ENCODE data around the gene MILR1. TPM values are rescaled to one million over a fixed set of nuclear protein-coding genes. Genes with fewer than 3 reads are reported as not detected.

MILR1 gene
- polyA plus RNA-seq, 2 of the 4 experiments (the other 2 are of a cell fraction): 2.3 to 12.2 TPM

GRCh38 chr17:64504769-64505339 is 55.9 kb downstream of the MILR1 start:
- CTCF ChIA-PET: interaction anchor here (0.5 to 4.9 kb wide), 11 partner anchors 9 to 144 kb away, joined by 3 to 42 read pairs (median 4); partner anchors contain the start of gene POLG2
- ATAC-seq: no peak
- Histone ChIP-seq H3K4me1 (peaks cover 48% of the 10 kb centered on the region), H3K9me3 (no peaks in the 10 kb centered on the region), H3K4me3 (peak overlapping the region; percentile 91), H3K4me2 (peak overlapping the region; percentile 93), H3K27ac (peak overlapping the region; percentile 96 to 97)
- FAIRE-seq: no peak
- WGBS (ENCODE audit: missing lambda C conversion rate): 2% methylated on average over 13 of the region's 13 CpGs
- POLR2A ChIA-PET: interaction anchor here (0.6 to 4.2 kb wide), 28 partner anchors 7 to 543 kb away, joined by 3 to 132 read pairs (median 4); partner anchors contain the start of genes POLG2 and SMURF2
- TF ChIP-seq MAFK (IDR thresholded peaks at IDR 0.05; ENCODE audit: partially characterized antibody) (peak; percentile 72), TFCP2L1 (CRISPR knock-in tag; IDR thresholded peaks at IDR 0.05) (0 out of 2 replicates have a peak, but pooled peaks have one; percentile 47), POLR2AphosphoS2 (conservative IDR thresholded peaks at IDR 0.05; ENCODE audit: low read length) (peak; percentile 75; the same call in 1 of the 2 replicates), RCOR1 (IDR thresholded peaks at IDR 0.05; ENCODE audit: low read depth, low read length) (no peak)
- DNase-seq (ENCODE audit: low read depth in 1 of 2, low spot score in 1 of 2): peak in 1 of 2 experiments; percentile 45

- CTCF ChIA-PET: interaction anchor here (0.5 to 4.9 kb wide), 15 partner anchors 8 to 144 kb away, joined by 3 to 42 read pairs (median 3); partner anchors contain the start of gene POLG2
- TF ChIP-seq HOXA7 (CRISPR knock-in tag; IDR thresholded peaks at IDR 0.05): peak; percentile 78; the same call in 1 of the 2 replicates
- TF ChIP-seq TP53 (CRISPR knock-in tag; IDR thresholded peaks at IDR 0.05): peak; percentile 83
- 0 out of 2 replicates have a peak, but pooled peaks have one; percentile 44 for TF ChIP-seq PBX3 (IDR thresholded peaks at IDR 0.05)
- TF ChIP-seq USF2 (IDR thresholded peaks at IDR 0.05): no peak
- TF ChIP-seq ZSCAN20 (CRISPR knock-in tag; IDR thresholded peaks at IDR 0.05): no peak
- TF ChIP-seq PHF8 (IDR thresholded peaks at IDR 0.05; ENCODE audit: borderline replicate concordance, low read depth): peak; percentile 90; the same call in 1 of the 2 replicates
- peak; percentile 66; the same call in 1 of the 2 replicates for TF ChIP-seq MYC (IDR thresholded peaks at IDR 0.05; ENCODE audit: borderline replicate concordance, low read length)
- peak; percentile 94 for TF ChIP-seq TFCP2L1 (CRISPR knock-in tag; IDR thresholded peaks at IDR 0.05)
- TF ChIP-seq HMGXB4 (CRISPR knock-in tag; IDR thresholded peaks at IDR 0.05; ENCODE audit: borderline replicate concordance): 0 out of 2 replicates have a peak, but pooled peaks have one; percentile 44
- TF ChIP-seq POLR2A (IDR thresholded peaks at IDR 0.05; ENCODE audit: low read length): peak; percentile 65
- TF ChIP-seq REST (IDR thresholded peaks at IDR 0.05): peak; percentile 20; the same call in 1 of the 2 replicates
- TF ChIP-seq ZC3H11A (IDR thresholded peaks at IDR 0.05): no peak
- TF ChIP-seq HOXB13 (CRISPR knock-in tag; IDR thresholded peaks at IDR 0.05; ENCODE audit: low read depth): no peak
- peak; percentile 86; the same call in 1 of the 2 replicates for TF ChIP-seq RARB (CRISPR knock-in tag; IDR thresholded peaks at IDR 0.05)
- TF ChIP-seq FOSB (CRISPR knock-in tag; IDR thresholded peaks at IDR 0.05): peak; percentile 85
- TF ChIP-seq FOSL2 (IDR thresholded peaks at IDR 0.05): no peak
- TF ChIP-seq FOSL2 (CRISPR knock-in tag; IDR thresholded peaks at IDR 0.05): 0 out of 2 replicates have a peak, but pooled peaks have one; percentile 6
- TF ChIP-seq MAX (IDR thresholded peaks at IDR 0.05): peak; percentile 87
- no peaks in the 10 kb centered on the region for H3K9me3 ChIP-seq
- H3K27ac ChIP-seq: peak overlapping the region; percentile 96 to 97
- POLR2A ChIA-PET: interaction anchor here (0.6 to 4.2 kb wide), 40 partner anchors 8 to 662 kb away, joined by 3 to 132 read pairs (median 3); partner anchors contain the start of genes MILR1, POLG2 and SMURF2
- peak overlapping the region; percentile 93 for H3K4me2 ChIP-seq
- DNase-seq (ENCODE audit: low read depth in 1 of 2, low spot score in 1 of 2): peak; percentile 64 to 84
- peak; percentile 33 to 65 for ATAC-seq
- peak overlapping the region; percentile 91 for H3K4me3 ChIP-seq
- under 1% methylated on average over 64 of the region's 76 CpGs for WGBS (ENCODE audit: missing lambda C conversion rate)
- FAIRE-seq: no peak
- peaks cover 43% of the 10 kb centered on the region for H3K4me1 ChIP-seq
These were observed 56.7 kb downstream of the MILR1 start for GRCh38 chr17:64505340-64506200.

Measured in A549 (cell line).